ENCODE measurements around the gene CCL8.

CCL8 gene

GRCh38 chr17:34305606-34306005 lies 13.6 kb upstream of the CCL8 start:
- no peak for DNase-seq (ENCODE audit: low read depth, low spot score)
- ChIA-PET POLR2A (no interaction called here), CTCF (interaction anchor here (0.5 to 14.9 kb wide), 13 partner anchors 11 to 1307 kb away, joined by 3 to 183 read pairs (median 3); partner anchors contain the start of gene CCL1)
- no peak overlapping the region for H3K4me3 ChIP-seq (ENCODE audit: low read depth, low read length)
- TF ChIP-seq CTCF (IDR thresholded peaks at IDR 0.05; ENCODE audit: insufficient read depth, low read length, missing control alignments), result no peak

DNA sequence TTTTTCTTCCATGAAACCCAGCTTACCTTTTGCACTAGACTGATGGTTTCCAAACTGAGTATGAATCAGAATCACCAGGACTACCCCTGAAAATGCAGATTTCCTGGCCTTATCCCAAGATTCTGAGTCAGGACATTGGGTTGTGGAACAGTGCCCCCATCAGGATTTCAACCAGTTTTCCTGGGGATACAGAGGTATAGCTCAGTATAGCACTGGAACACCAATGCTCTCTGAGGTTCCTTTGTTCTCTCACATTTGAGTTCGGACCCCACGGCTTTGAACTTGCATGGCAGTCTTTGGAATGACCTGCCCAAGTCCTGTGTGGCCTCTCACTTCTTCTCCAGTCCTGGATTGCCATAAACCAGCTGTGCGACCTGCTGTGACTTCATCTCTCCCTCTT lies 12.8 kb upstream of the CCL8 start:
- no peak for DNase-seq (ENCODE audit: low read depth, low spot score)
- peak; percentile 53 for TF ChIP-seq CTCF (IDR thresholded peaks at IDR 0.05; ENCODE audit: insufficient read depth, low read length, missing control alignments)
- ChIA-PET CTCF (interaction anchor here (0.7 to 14.9 kb wide), 19 partner anchors 10 to 110 kb away, joined by 3 to 183 read pairs (median 3); partner anchors contain the start of gene CCL1), POLR2A (no interaction called here)
- H3K4me3 ChIP-seq (ENCODE audit: low read depth, low read length), result no peak overlapping the region

DNA sequence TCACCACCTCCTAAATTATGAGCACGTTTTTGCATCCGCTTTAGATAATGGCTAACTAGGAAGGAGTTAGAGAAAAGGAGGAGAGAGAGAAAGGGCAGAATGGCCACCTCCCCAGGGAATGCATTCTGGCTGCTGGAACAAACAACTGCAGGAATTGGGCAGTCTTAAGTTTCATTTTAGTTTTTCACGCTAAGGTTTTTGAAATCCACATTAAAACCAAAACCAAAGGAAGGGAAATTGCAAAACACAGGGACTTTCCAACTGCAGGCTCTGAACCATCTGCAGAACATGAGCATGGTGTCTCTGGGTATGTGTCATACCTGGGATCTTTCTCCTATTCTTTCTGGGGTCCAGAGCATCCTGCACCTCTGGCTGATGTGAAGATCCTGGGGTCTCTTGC lies 12.1 kb upstream of the CCL8 start:
- CTCF ChIA-PET, result interaction anchor here (0.8 to 14.9 kb wide), 16 partner anchors 13 to 111 kb away, joined by 3 to 183 read pairs (median 3); partner anchors contain the start of gene CCL1
- POLR2A ChIA-PET, result no interaction called here
- DNase-seq (ENCODE audit: low read depth, low spot score), result no peak
- no peak overlapping the region for H3K4me3 ChIP-seq (ENCODE audit: low read depth, low read length)
- no peak for TF ChIP-seq CTCF (IDR thresholded peaks at IDR 0.05; ENCODE audit: insufficient read depth, low read length, missing control alignments)

GRCh38 chr17:34308371-34308770 lies 10.9 kb upstream of the CCL8 start:
- TF ChIP-seq CTCF (IDR thresholded peaks at IDR 0.05; ENCODE audit: insufficient read depth, low read length, missing control alignments), result no peak
- DNase-seq (ENCODE audit: low read depth, low spot score), result no peak
- CTCF ChIA-PET, result interaction anchor here (0.8 to 14.9 kb wide), 6 partner anchors 8 to 137 kb away, joined by 3 to 183 read pairs (median 6); partner anchors contain the start of gene CCL1
- H3K4me3 ChIP-seq (ENCODE audit: low read depth, low read length), result no peak overlapping the region
- POLR2A ChIA-PET, result no interaction called here

DNA sequence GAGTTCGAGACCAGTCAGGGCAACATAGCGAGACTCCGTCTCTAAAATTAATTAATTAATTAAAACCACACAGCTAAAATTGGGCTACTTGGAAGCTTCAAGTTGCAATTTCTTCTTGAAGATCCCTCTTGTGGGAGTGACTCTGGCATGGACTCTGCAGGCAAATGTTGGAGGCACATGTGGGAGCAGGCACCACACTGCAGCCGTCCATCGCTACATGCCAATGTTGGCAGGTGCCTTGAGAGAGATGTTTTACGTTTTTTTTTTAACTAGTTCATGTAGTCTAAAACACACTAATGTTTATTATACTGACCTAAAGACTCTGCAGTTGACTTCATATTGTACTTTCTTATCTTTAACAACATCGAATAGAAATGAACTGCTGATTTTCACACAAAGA lies 7.9 kb upstream of the CCL8 start:
- CTCF ChIA-PET, result interaction anchor here (1.1 to 14.9 kb wide), 3 partner anchors 11 to 109 kb away, joined by 3 to 183 read pairs (median 163); partner anchors contain the start of gene CCL1
- POLR2A ChIA-PET, result no interaction called here
- H3K4me3 ChIP-seq (ENCODE audit: low read depth, low read length), result no peak overlapping the region
- TF ChIP-seq CTCF (IDR thresholded peaks at IDR 0.05; ENCODE audit: insufficient read depth, low read length, missing control alignments), result no peak
- no peak for DNase-seq (ENCODE audit: low read depth, low spot score)

DNA sequence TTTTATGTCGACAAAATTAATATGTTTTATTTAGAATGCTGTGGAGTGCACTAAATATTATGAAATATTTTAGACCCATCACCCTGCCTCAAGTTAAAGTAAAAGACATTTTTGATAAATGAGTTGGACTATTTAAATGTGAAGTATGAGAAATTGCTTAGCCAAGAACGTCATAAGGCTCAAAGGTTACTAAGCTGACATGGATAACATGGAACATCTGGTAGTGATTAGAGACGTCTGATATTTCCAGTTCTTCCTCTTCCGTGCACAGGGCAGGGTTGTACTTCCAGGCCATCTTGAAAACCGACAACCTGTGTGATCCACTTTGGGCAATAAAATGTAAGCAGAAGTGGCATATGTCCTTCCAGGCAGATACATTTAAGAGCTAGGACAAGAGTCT lies 7.2 kb upstream of the CCL8 start:
- peak; percentile 52 for DNase-seq (ENCODE audit: low read depth, low spot score)
- H3K4me3 ChIP-seq (ENCODE audit: low read depth, low read length), result no peak overlapping the region
- ChIA-PET CTCF (interaction anchor here (1.0 to 14.9 kb wide), 4 partner anchors 8 to 110 kb away, joined by 3 to 183 read pairs (median 84); partner anchors contain the start of gene CCL1), POLR2A (no interaction called here)
- TF ChIP-seq CTCF (IDR thresholded peaks at IDR 0.05; ENCODE audit: insufficient read depth, low read length, missing control alignments), result no peak
